ENCODE results near the gene CPEB1. TPM values are rescaled to one million over a fixed set of nuclear protein-coding genes. Genes with fewer than 3 reads are reported as not detected.

The CPEB1 gene
- total RNA-seq, 1 donor from 2014 or later: 1.6 TPM

DNA sequence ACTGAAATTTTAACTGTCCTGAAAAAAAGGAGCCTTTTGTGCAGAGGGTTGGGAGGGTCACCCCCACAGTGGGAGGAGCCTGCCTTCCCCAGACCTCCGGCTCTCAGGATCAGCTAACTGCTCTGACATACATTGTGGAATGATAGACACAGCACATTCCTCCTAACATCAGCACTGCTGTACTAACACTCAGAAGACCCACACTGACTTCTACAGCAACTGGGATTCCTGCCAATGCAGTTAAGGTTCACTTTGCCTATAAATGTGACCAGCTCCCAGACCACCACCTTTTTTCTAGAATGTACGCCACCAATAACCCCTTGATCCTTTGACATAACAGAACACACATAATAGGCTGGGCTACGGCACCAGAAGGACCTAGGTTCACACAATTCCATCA is 3.2 kb downstream of the CPEB1 start:
- H3K36me3 Mint-ChIP-seq: no peaks in the 10 kb centered on the region
- no peaks in the 10 kb centered on the region for H3K4me1 Mint-ChIP-seq (ENCODE audit: unreplicated experiment)
- peak overlapping the region; percentile 3 for H3K4me3 Mint-ChIP-seq
- TF ChIP-seq, protein P1, sequence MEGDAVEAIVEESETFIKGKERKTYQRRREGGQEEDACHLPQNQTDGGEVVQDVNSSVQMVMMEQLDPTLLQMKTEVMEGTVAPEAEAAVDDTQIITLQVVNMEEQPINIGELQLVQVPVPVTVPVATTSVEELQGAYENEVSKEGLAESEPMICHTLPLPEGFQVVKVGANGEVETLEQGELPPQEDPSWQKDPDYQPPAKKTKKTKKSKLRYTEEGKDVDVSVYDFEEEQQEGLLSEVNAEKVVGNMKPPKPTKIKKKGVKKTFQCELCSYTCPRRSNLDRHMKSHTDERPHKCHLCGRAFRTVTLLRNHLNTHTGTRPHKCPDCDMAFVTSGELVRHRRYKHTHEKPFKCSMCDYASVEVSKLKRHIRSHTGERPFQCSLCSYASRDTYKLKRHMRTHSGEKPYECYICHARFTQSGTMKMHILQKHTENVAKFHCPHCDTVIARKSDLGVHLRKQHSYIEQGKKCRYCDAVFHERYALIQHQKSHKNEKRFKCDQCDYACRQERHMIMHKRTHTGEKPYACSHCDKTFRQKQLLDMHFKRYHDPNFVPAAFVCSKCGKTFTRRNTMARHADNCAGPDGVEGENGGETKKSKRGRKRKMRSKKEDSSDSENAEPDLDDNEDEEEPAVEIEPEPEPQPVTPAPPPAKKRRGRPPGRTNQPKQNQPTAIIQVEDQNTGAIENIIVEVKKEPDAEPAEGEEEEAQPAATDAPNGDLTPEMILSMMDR (conservative IDR thresholded peaks at IDR 0.05): no peak
- no peaks in the 10 kb centered on the region for H3K9me3 Mint-ChIP-seq
- no peak overlapping the region for H3K27ac Mint-ChIP-seq
- no peak for DNase-seq (ENCODE audit: extremely low spot score, unreplicated experiment)
- peaks cover 86% of the 10 kb centered on the region for H3K27me3 Mint-ChIP-seq

DNA sequence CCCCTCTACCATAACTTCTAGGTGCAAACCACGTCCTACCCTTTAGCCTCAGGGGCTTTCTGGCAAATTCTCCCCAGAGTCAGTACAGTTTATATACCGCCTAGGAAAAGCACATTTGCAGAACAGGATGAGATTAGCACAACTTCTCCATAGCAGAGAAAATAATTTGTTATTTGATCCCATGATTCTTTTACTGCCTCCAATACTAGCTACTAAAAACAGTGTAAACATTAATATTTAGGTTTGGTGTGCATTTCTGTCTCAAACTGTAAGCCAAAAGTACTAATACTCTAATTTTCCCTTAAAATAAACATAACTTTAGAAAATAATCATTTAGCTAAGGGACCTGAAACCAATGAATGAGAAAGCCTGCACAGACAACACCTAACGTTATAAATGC is 4.5 kb downstream of the CPEB1 start:
- Mint-ChIP-seq H3K9me3 (no peaks in the 10 kb centered on the region), H3K27me3 (peaks cover 84% of the 10 kb centered on the region), H3K27ac (no peak overlapping the region), H3K4me3 (no peak overlapping the region), H3K4me1 (ENCODE audit: unreplicated experiment) (no peaks in the 10 kb centered on the region), H3K36me3 (no peaks in the 10 kb centered on the region)
- DNase-seq (ENCODE audit: extremely low spot score, unreplicated experiment): no peak
- TF ChIP-seq, protein P1 (conservative IDR thresholded peaks at IDR 0.05): no peak

DNA sequence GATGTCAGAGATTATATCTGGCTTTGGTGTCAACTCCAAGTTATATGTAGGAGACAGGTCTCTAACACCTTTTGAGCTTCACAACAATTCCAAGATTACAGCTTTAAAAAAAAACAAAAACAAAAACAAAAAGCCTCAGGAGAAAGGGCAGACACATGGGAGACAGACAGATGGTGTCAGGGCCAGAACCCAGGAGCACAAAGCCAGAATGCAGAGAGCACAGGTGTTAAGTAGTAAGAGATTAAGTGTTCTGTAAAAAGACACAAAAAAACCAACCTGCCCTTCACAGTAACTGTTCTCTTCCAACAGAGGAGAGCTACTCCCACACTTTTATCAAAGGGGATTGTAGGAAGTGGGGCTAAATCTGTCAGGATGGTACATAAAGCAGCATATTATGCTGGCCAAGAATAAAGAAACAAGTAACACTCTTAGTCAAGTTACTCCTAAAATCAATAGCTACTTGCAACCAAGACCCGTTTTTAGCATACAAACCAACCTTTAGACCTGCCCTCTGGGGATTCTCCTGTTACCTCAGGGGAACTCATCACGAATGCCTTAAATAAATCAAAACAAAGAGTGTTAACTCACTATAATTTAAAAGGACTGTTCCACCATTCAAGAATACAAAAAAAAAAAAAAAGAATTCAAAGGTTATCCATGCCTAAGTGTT is 5.9 kb downstream of the CPEB1 start:
- Mint-ChIP-seq H3K9me3 (no peaks in the 10 kb centered on the region), H3K4me3 (no peak overlapping the region), H3K36me3 (no peaks in the 10 kb centered on the region), H3K4me1 (ENCODE audit: unreplicated experiment) (no peaks in the 10 kb centered on the region), H3K27ac (no peak overlapping the region), H3K27me3 (peaks cover 93% of the 10 kb centered on the region)
- DNase-seq (ENCODE audit: extremely low spot score, unreplicated experiment): no peak
- TF ChIP-seq, protein P1 (conservative IDR thresholded peaks at IDR 0.05): no peak

- H3K27me3 Mint-ChIP-seq: peaks cover 93% of the 10 kb centered on the region
- TF ChIP-seq, protein P1 (conservative IDR thresholded peaks at IDR 0.05): no peak
- no peak for DNase-seq (ENCODE audit: extremely low spot score, unreplicated experiment)
- H3K4me1 Mint-ChIP-seq (ENCODE audit: unreplicated experiment): no peaks in the 10 kb centered on the region
- H3K9me3 Mint-ChIP-seq: no peaks in the 10 kb centered on the region
- no peaks in the 10 kb centered on the region for H3K36me3 Mint-ChIP-seq
- no peak overlapping the region for H3K27ac Mint-ChIP-seq
- H3K4me3 Mint-ChIP-seq: no peak overlapping the region
These were observed 6.5 kb downstream of the CPEB1 start for GRCh38 chr15:82640672-82641071.

- Mint-ChIP-seq H3K9me3 (no peaks in the 10 kb centered on the region), H3K27me3 (peaks cover 71% of the 10 kb centered on the region), H3K4me1 (ENCODE audit: unreplicated experiment) (no peaks in the 10 kb centered on the region), H3K36me3 (no peaks in the 10 kb centered on the region), H3K27ac (no peak overlapping the region), H3K4me3 (no peak overlapping the region)
- TF ChIP-seq, protein P1 (conservative IDR thresholded peaks at IDR 0.05): no peak
- DNase-seq (ENCODE audit: extremely low spot score, unreplicated experiment): no peak
These were observed 11.4 kb downstream of the CPEB1 start for GRCh38 chr15:82635798-82636197.

All from type B pancreatic cell (in vitro differentiated cells).